Skeletal muscle tissue (tissue), 4 donors: ENCODE data around the gene OR13D1. TPM values are rescaled to one million over a fixed set of nuclear protein-coding genes. Genes with fewer than 3 reads are reported as not detected.

Experiments
- H3K27ac ChIP-seq: one replicate; pipeline ENCODE4 v1.7.0; 2013; ENCODE audit warnings: mild to moderate bottlenecking, low read depth, low read length, inconsistent platforms
- H3K27me3 ChIP-seq, 3 donors: one replicate each; pipeline ENCODE4 v1.7.0; 2013; ENCODE audit warnings: low read length in 3 of 3; ENCODE audit not compliant: control insufficient read depth in 3 of 3, insufficient read depth in 3 of 3
- H3K36me3 ChIP-seq, 3 donors: one replicate each; pipeline ENCODE4 v1.7.0; 2013; ENCODE audit warnings: low read length in 3 of 3; ENCODE audit not compliant: control insufficient read depth in 3 of 3, insufficient read depth in 3 of 3
- H3K4me1 ChIP-seq, 3 donors: one replicate each; pipeline ENCODE4 v1.7.0; 2013; ENCODE audit warnings: low read length in 3 of 3, mild to moderate bottlenecking in 3 of 3; ENCODE audit not compliant: control insufficient read depth in 3 of 3, insufficient read depth in 3 of 3
- H3K4me3 ChIP-seq, 3 donors: one replicate each; pipeline ENCODE4 v1.7.0; 2013; ENCODE audit warnings: low read length in 3 of 3
- H3K9ac ChIP-seq, 3 donors: one replicate each; pipeline ENCODE4 v1.7.0; 2013; ENCODE audit warnings: low read length in 3 of 3, mild to moderate bottlenecking in 3 of 3, moderate library complexity in 2 of 3, low read depth in 1 of 3
- H3K9me3 ChIP-seq, 3 donors: one replicate each; pipeline ENCODE4 v1.7.0; 2013; ENCODE audit warnings: low read length in 3 of 3; ENCODE audit not compliant: control insufficient read depth in 3 of 3
- total RNA-seq: library from RNA; depleted of rRNA; stranded (reverse); fragments of >200 nt; gene quantifications from one replicate; pipeline ENCODE4 v1.2.3, GENCODE V29; 2014
- donor health status: Osteomylitis.

Gene OR13D1
- total RNA-seq, 1 donor from 2014 or later = not detected

DNA sequence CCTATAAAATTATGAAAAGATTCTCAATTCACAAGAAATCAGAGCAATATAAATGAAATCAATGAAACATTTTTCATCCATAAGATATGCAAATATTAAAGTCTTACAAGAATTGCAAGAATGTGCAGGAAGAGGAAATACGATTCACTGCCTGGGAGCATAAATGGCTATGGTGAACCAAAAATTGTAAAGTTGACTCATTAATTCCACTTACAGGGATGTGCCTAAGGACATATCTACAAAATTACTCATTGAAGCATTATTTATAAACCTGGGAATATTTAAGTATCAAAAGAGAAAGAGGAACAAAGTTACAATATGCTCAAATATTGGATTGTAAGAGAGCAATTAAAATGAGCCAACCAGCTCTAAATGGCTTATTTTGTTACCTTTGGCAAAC lies 46.3 kb downstream of the OR13D1 start:
- Histone ChIP-seq H3K27me3 (no peaks in the 10 kb centered on the region), H3K4me1 (no peaks in the 10 kb centered on the region), H3K4me3 (no peak overlapping the region), H3K36me3 (no peaks in the 10 kb centered on the region), H3K27ac (no peak overlapping the region), H3K9me3 (no peaks in the 10 kb centered on the region), H3K9ac (no peak overlapping the region)

DNA sequence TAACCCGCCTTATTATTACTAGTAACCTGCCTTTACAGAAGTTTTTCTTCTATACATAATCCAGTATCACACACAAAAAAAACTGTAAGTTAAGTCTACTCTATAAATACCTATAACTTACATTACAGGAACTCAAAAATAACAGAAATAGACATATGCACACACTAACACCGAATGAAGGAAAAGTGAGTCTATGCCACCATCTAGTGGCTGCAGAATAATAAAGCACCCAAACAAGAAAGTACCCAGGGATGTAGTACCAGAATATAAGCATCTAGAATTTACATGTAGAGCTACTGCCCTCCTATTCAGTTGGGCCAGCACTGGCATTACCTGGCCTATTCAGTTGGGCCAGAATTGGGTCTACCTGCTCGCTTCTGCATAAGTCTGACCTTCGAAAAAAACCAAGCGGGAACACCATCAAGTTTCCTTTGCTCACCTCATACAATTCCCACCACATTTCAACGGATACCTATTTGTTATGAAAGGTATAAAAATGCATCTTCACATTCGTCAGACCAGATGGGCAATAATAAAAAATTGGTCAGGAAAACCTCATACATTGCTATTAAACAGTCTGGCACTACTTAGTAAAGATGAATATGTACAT lies 49.2 kb downstream of the OR13D1 start:
- H3K9ac ChIP-seq = no peak overlapping the region

More for the DNA sequence above, 49.2 kb downstream of the OR13D1 start:
- peaks cover 3 to 11% (median 3%) of the 10 kb centered on the region in 3 donors for H3K4me1 ChIP-seq
- H3K27ac ChIP-seq = no peak overlapping the region
- no peaks in the 10 kb centered on the region for H3K36me3 ChIP-seq
- no peak overlapping the region for H3K4me3 ChIP-seq
- H3K9me3 ChIP-seq = no peaks in the 10 kb centered on the region
- H3K27me3 ChIP-seq = no peaks in the 10 kb centered on the region

Other genes with a start within 250 kb of the OR13D1 start
- gene OR13F1, start 190.3 kb upstream of the OR13D1 start, total RNA-seq = not detected
- not detected for gene OR13C4, start 167.3 kb upstream of the OR13D1 start, total RNA-seq
- gene OR13C3, start 157.7 kb upstream of the OR13D1 start, total RNA-seq = not detected
- gene OR13C8, start 125.3 kb upstream of the OR13D1 start, total RNA-seq = not detected
- not detected for gene OR13C5, start 95.1 kb upstream of the OR13D1 start, total RNA-seq
- gene OR13C2, start 88.9 kb upstream of the OR13D1 start, total RNA-seq = not detected
- not detected for gene OR13C9, start 76.3 kb upstream of the OR13D1 start, total RNA-seq
- 45.4 TPM for gene NIPSNAP3A, start 53.2 kb downstream of the OR13D1 start, total RNA-seq
- 9.9 TPM for gene NIPSNAP3B, start 69.6 kb downstream of the OR13D1 start, total RNA-seq
- 33.9 TPM for gene ABCA1, start 233.6 kb downstream of the OR13D1 start, total RNA-seq